WTC11 (cell line): ENCODE measurements around the gene LGALS1.

Experiments used
- GABPB1 ChIP-seq: sonication (generic); formaldehyde crosslinking; IDR thresholded peaks from 2 replicates; pipeline ENCODE4 v1.8.1; 2023; ENCODE audit warnings: mild to moderate bottlenecking, missing genetic modification reagents
- TF ChIP-seq, protein P1 (sequence below): fragments of 200-600 bp; IDR thresholded peaks from 2 replicates; pipeline ENCODE4 v1.8.0; 2022; ENCODE audit warnings: antibody characterized with exemption
- TF ChIP-seq, protein P2 (sequence below): sonication (generic); formaldehyde crosslinking; IDR thresholded peaks from 2 replicates; pipeline ENCODE4 v1.8.0; 2022; ENCODE audit warnings: mild to moderate bottlenecking, missing genetic modification reagents

DNA sequence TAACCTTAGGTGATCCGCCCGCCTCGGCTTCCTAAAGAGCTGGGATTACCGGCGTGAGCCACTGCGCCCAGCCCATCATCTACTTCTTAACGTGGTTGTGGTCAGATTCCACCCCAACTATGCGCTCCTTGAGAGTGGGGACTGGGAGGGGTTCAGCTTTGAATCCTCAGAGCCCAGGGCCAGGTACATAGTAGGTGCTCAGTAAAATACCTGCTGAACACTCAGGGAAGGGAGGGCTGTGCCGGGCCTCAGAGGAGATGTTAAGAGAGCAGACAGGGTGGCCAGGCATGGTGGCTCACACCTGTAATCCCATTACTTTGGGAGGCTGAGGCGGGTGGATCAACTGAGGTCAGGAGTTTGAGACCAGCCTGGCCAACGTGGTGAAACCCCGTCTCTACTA lies 1.2 kb upstream of the LGALS1 start:
- TF ChIP-seq, protein P1, sequence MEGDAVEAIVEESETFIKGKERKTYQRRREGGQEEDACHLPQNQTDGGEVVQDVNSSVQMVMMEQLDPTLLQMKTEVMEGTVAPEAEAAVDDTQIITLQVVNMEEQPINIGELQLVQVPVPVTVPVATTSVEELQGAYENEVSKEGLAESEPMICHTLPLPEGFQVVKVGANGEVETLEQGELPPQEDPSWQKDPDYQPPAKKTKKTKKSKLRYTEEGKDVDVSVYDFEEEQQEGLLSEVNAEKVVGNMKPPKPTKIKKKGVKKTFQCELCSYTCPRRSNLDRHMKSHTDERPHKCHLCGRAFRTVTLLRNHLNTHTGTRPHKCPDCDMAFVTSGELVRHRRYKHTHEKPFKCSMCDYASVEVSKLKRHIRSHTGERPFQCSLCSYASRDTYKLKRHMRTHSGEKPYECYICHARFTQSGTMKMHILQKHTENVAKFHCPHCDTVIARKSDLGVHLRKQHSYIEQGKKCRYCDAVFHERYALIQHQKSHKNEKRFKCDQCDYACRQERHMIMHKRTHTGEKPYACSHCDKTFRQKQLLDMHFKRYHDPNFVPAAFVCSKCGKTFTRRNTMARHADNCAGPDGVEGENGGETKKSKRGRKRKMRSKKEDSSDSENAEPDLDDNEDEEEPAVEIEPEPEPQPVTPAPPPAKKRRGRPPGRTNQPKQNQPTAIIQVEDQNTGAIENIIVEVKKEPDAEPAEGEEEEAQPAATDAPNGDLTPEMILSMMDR = no peak
- TF ChIP-seq, protein P2, sequence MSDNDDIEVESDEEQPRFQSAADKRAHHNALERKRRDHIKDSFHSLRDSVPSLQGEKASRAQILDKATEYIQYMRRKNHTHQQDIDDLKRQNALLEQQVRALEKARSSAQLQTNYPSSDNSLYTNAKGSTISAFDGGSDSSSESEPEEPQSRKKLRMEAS (CRISPR knock-in tag) = no peak
- no peak for TF ChIP-seq GABPB1 (CRISPR knock-in tag)
